Smooth muscle cell (in vitro differentiated cells): ENCODE results near the gene TGFBI. TPM values are rescaled to one million over a fixed set of nuclear protein-coding genes. Genes with fewer than 3 reads are reported as not detected.

Experiments used
- DNase-seq: peaks from one replicate; lab custom pipeline; 2025; ENCODE audit not compliant: unreplicated experiment; lab: John Stamatoyannopoulos, UW
- H2AFZ ChIP-seq: fragments of 200-600 bp; sonication (generic); 2 replicates; pipeline ENCODE4 v1.6.0; 2016; ENCODE audit warnings: antibody characterized with exemption, low read depth, mild to moderate bottlenecking
- H3F3A ChIP-seq: fragments of 200-600 bp; sonication (generic); 2 replicates; pipeline ENCODE4 v1.6.0; 2017; ENCODE audit warnings: antibody characterized with exemption, low read depth
- H3K27ac ChIP-seq: fragments of 200-600 bp; sonication (generic); 2 replicates; pipeline ENCODE4 v1.5.1; 2016; ENCODE audit warnings: low read depth, mild to moderate bottlenecking
- H3K27me3 ChIP-seq: fragments of 200-600 bp; sonication (generic); 2 replicates; pipeline ENCODE4 v1.6.1; 2016; ENCODE audit warnings: low read depth, mild to moderate bottlenecking
- H3K36me3 ChIP-seq: fragments of 200-600 bp; sonication (generic); 2 replicates; pipeline ENCODE4 v1.5.1; 2016; ENCODE audit warnings: low read depth
- H3K4me1 ChIP-seq: fragments of 200-600 bp; sonication (generic); 2 replicates; pipeline ENCODE4 v1.5.1; 2016; ENCODE audit warnings: low read depth
- H3K4me2 ChIP-seq: fragments of 200-600 bp; sonication (generic); 2 replicates; pipeline ENCODE4 v1.6.0; 2016; ENCODE audit warnings: mild to moderate bottlenecking
- H3K4me3 ChIP-seq: fragments of 200-600 bp; sonication (generic); 2 replicates; pipeline ENCODE4 v1.5.1; 2016; ENCODE audit warnings: mild to moderate bottlenecking
- H3K79me2 ChIP-seq: fragments of 200-600 bp; sonication (generic); 2 replicates; pipeline ENCODE4 v1.6.0; 2016; ENCODE audit warnings: low read depth, mild to moderate bottlenecking
- H3K9ac ChIP-seq: fragments of 200-600 bp; sonication (generic); 2 replicates; pipeline ENCODE4 v1.6.0; 2016; ENCODE audit warnings: low read depth
- H3K9me3 ChIP-seq: fragments of 200-600 bp; sonication (generic); replicated peaks from 2 replicates; pipeline ENCODE4 v1.5.1; 2016; ENCODE audit warnings: low read depth
- H4K20me1 ChIP-seq: fragments of 200-600 bp; sonication (generic); 2 replicates; pipeline ENCODE4 v1.6.0; 2016; ENCODE audit warnings: low read depth
- WGBS: methylation state at CpG from one replicate; pipeline ENCODE4 v1.1.7; 2016; ENCODE audit warnings: low lambda C conversion rate; 5-methylcytosine and 5-hydroxymethylcytosine counted together
- polyA plus RNA-seq: library from polyadenylated mRNA; unstranded; fragments of >200 nt; fragmentation: Nextera tagmentation; extraction: Ambion mirVana; gene quantifications from 2 replicates; pipeline ENCODE4 v1.2.1, GENCODE V29; 2016
- total RNA-seq: library from RNA; depleted of rRNA; stranded (reverse); fragments of >200 nt; gene quantifications from 2 replicates; pipeline ENCODE4 v1.2.3, GENCODE V29; 2014
- TF ChIP-seq, protein P1 (sequence below): fragments of 200-600 bp; sonication (generic); IDR thresholded peaks from 2 replicates; pipeline ENCODE4 v1.5.1; 2017; ENCODE audit warnings: borderline replicate concordance, mild to moderate bottlenecking, antibody characterized with exemption; ENCODE audit not compliant: insufficient read depth, poor library complexity, severe bottlenecking

TGFBI gene
- total and polyA plus RNA-seq, 2 experiments from 2014 or later: 2,505 to 2,635 TPM

DNA sequence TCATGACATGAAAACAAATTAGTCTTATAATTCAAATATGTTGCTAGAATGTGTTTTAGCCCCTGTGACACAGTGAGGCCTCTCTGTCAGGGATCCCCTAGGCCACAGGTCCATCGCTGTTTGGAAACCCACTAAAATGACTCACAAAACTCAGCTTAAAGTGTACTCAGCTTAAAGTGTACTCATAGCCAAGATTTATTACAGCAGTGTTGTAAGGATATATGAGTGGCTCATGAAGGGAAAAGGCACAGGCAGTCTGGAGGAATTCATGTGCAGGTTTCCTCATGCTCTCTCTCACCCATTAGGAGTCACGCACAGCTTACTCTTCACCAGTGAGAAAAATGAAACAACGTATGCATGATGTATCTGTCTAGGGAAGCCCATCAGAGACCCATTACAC lies 24.4 kb upstream of the TGFBI start:
- peaks cover 19% of the 10 kb centered on the region for H3F3A ChIP-seq
- no peaks in the 10 kb centered on the region for H3K79me2 ChIP-seq
- H3K4me1 ChIP-seq: peaks cover 8% of the 10 kb centered on the region
- peak overlapping the region; percentile 37 for H3K9ac ChIP-seq
- peak overlapping the region; percentile 85 for H3K27ac ChIP-seq
- no peaks in the 10 kb centered on the region for H4K20me1 ChIP-seq
- no peaks in the 10 kb centered on the region for H3K9me3 ChIP-seq
- no peak for DNase-seq
- no peaks in the 10 kb centered on the region for H3K27me3 ChIP-seq
- TF ChIP-seq, protein P1, sequence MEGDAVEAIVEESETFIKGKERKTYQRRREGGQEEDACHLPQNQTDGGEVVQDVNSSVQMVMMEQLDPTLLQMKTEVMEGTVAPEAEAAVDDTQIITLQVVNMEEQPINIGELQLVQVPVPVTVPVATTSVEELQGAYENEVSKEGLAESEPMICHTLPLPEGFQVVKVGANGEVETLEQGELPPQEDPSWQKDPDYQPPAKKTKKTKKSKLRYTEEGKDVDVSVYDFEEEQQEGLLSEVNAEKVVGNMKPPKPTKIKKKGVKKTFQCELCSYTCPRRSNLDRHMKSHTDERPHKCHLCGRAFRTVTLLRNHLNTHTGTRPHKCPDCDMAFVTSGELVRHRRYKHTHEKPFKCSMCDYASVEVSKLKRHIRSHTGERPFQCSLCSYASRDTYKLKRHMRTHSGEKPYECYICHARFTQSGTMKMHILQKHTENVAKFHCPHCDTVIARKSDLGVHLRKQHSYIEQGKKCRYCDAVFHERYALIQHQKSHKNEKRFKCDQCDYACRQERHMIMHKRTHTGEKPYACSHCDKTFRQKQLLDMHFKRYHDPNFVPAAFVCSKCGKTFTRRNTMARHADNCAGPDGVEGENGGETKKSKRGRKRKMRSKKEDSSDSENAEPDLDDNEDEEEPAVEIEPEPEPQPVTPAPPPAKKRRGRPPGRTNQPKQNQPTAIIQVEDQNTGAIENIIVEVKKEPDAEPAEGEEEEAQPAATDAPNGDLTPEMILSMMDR: no peak
- H3K4me3 ChIP-seq: no peak overlapping the region
- H3K4me2 ChIP-seq: peak overlapping the region; percentile 0
- WGBS: 32% methylated on average over 3 of the region's 3 CpGs
- no peaks in the 10 kb centered on the region for H3K36me3 ChIP-seq
- H2AFZ ChIP-seq: no peak overlapping the region

DNA sequence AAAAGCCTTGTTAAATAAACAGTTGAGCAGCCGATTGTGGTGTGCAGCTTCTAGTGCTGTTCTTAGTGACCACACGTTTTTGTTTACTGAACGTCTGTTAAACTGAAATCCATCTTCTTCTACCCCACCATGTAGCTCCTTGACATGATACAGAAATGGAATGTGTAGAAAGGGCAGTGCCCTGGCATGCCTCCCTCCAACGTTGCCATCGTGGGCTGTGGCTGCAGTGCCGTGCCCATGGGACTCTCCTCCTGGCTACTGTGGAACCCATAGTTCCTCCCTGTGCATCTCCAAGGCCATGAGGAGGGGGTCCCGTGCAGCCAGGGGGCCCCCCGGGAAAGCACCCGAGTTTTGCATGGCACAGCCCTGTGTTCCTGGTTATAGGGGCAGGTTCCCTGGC lies 23.3 kb upstream of the TGFBI start:
- Histone ChIP-seq H3K9me3 (no peaks in the 10 kb centered on the region), H3F3A (peaks cover 14% of the 10 kb centered on the region)
- TF ChIP-seq, protein P1: no peak

DNA sequence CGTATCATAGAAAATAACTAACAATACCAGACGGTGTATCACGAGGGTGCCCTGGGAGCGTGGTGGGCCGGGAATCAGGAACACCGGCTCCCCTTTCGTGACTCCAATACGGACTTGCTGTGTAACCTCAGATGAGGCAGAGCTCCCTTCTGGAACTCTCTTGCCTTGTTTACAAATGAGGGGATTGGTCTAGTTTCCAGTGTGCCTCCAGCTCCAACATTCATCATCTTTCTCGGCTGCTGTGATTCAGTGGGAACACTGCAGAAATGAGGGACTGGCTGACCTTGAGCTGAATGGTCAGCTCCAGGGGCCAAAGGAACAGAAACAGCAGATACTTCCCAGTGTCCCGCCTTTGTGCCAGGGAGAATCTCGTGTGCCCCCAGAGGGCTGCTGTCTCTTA lies 22.6 kb upstream of the TGFBI start:
- Histone ChIP-seq H3K4me2 (peak overlapping the region; percentile 28), H3K79me2 (no peaks in the 10 kb centered on the region), H3K27ac (peak overlapping the region; percentile 85), H3K4me3 (no peak overlapping the region), H2AFZ (no peak overlapping the region), H3K9me3 (no peaks in the 10 kb centered on the region), H3F3A (peaks cover 17% of the 10 kb centered on the region), H3K36me3 (no peaks in the 10 kb centered on the region), H3K9ac (peak overlapping the region; percentile 70), H3K4me1 (peaks cover 11% of the 10 kb centered on the region), H4K20me1 (no peaks in the 10 kb centered on the region), H3K27me3 (no peaks in the 10 kb centered on the region)
- TF ChIP-seq, protein P1: no peak
- no peak for DNase-seq
- WGBS: 84% methylated on average over 11 of the region's 11 CpGs

More for the DNA sequence above, 23.3 kb upstream of the TGFBI start:
- H3K4me1 ChIP-seq: peaks cover 8% of the 10 kb centered on the region
- H3K4me3 ChIP-seq: no peak overlapping the region
- no peaks in the 10 kb centered on the region for H3K27me3 ChIP-seq
- H3K79me2 ChIP-seq: no peaks in the 10 kb centered on the region
- no peak for DNase-seq
- peak overlapping the region; percentile 70 for H3K9ac ChIP-seq
- H3K4me2 ChIP-seq: peak overlapping the region; percentile 3
- no peak overlapping the region for H2AFZ ChIP-seq
- no peaks in the 10 kb centered on the region for H4K20me1 ChIP-seq
- H3K36me3 ChIP-seq: no peaks in the 10 kb centered on the region
- 72% methylated on average over 9 of the region's 9 CpGs for WGBS
- peak overlapping the region; percentile 85 for H3K27ac ChIP-seq

DNA sequence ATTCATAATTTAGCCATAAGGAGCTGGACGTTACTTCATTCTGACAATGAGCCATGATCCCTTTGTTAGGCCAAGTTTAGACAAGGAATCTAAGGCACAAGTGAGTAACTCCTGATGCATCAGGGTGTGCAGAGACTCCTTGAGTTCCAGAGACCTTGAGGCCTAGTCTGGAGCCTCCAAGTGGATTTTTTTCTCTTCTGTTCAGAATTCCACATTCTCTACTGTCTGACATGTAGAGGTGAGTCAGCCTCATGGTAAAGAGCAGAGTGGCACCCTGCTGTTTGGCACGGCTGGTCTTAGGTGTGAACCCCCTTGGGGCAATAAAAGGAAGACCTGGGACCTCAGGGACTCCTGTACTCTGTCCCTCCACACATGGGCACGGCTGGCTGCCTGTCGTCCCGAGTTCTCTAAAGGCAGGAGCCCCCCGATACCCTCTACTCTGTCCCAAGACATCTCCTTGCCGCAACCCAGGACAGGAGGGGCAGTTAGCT lies 22.0 kb upstream of the TGFBI start:
- Histone ChIP-seq H3K4me3 (no peak overlapping the region), H3K79me2 (no peaks in the 10 kb centered on the region), H4K20me1 (no peaks in the 10 kb centered on the region), H3K4me2 (peak overlapping the region; percentile 57), H2AFZ (no peak overlapping the region), H3F3A (peaks cover 17% of the 10 kb centered on the region), H3K27ac (peak overlapping the region; percentile 85), H3K9me3 (no peaks in the 10 kb centered on the region), H3K27me3 (no peaks in the 10 kb centered on the region), H3K36me3 (no peaks in the 10 kb centered on the region), H3K9ac (peak overlapping the region; percentile 70), H3K4me1 (peaks cover 6% of the 10 kb centered on the region)
- no peak for DNase-seq
- WGBS: 75% methylated on average over 7 of the region's 7 CpGs
- TF ChIP-seq, protein P1: no peak
